Fibroblast of pulmonary artery (primary cell): ENCODE results near the gene TTBK1.

Experiments
- DNase-seq: peaks from one replicate; pipeline ENCODE4 v3.0.0-alpha.2; 2010; ENCODE audit warnings: low read depth
- H3K4me3 ChIP-seq: replicated peaks from 2 replicates; pipeline ENCODE4 v1.5.1; 2011; ENCODE audit warnings: low read depth, mild to moderate bottlenecking, control low read depth, low read length, moderate library complexity
- CTCF ChIP-seq: IDR thresholded peaks from 2 replicates; pipeline ENCODE4 v1.5.1; 2011; ENCODE audit warnings: mild to moderate bottlenecking, control low read depth, low read length, inconsistent platforms; ENCODE audit errors: missing control alignments

TTBK1 gene

GRCh38 chr6:43253401-43253800 is 10.1 kb downstream of the TTBK1 start:
- DNase-seq = no peak
- no peak overlapping the region for H3K4me3 ChIP-seq
- TF ChIP-seq CTCF = no peak

- no peak for DNase-seq
- TF ChIP-seq CTCF = no peak
- no peak overlapping the region for H3K4me3 ChIP-seq
These were observed 11.0 kb downstream of the TTBK1 start for GRCh38 chr6:43254138-43254817.

GRCh38 chr6:43254846-43255245 is 11.6 kb downstream of the TTBK1 start:
- DNase-seq = no peak
- TF ChIP-seq CTCF = no peak
- no peak overlapping the region for H3K4me3 ChIP-seq

GRCh38 chr6:43255408-43256054 is 12.2 kb downstream of the TTBK1 start:
- DNase-seq = no peak
- TF ChIP-seq CTCF = no peak
- no peak overlapping the region for H3K4me3 ChIP-seq

GRCh38 chr6:43256670-43257366 is 13.5 kb downstream of the TTBK1 start:
- no peak for TF ChIP-seq CTCF
- no peak overlapping the region for H3K4me3 ChIP-seq
- no peak for DNase-seq

GRCh38 chr6:43257367-43258145 is 14.3 kb downstream of the TTBK1 start:
- DNase-seq = no peak
- no peak for TF ChIP-seq CTCF
- no peak overlapping the region for H3K4me3 ChIP-seq
